Measurements from ENCODE around the gene KIF12.

- TF ChIP-seq, protein P1, sequence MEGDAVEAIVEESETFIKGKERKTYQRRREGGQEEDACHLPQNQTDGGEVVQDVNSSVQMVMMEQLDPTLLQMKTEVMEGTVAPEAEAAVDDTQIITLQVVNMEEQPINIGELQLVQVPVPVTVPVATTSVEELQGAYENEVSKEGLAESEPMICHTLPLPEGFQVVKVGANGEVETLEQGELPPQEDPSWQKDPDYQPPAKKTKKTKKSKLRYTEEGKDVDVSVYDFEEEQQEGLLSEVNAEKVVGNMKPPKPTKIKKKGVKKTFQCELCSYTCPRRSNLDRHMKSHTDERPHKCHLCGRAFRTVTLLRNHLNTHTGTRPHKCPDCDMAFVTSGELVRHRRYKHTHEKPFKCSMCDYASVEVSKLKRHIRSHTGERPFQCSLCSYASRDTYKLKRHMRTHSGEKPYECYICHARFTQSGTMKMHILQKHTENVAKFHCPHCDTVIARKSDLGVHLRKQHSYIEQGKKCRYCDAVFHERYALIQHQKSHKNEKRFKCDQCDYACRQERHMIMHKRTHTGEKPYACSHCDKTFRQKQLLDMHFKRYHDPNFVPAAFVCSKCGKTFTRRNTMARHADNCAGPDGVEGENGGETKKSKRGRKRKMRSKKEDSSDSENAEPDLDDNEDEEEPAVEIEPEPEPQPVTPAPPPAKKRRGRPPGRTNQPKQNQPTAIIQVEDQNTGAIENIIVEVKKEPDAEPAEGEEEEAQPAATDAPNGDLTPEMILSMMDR (conservative IDR thresholded peaks at IDR 0.05 in 1 of 2, IDR thresholded peaks at IDR 0.05 in 1 of 2; ENCODE audit: extremely low read depth in 1 of 2, insufficient read depth in 1 of 2, low read depth in 1 of 2, low read length in 2 of 2) = no peak
- no peak for TF ChIP-seq EZH2 (IDR thresholded peaks at IDR 0.05; ENCODE audit: borderline replicate concordance, low read length)
Observed at GRCh38 chr9:114098021-114098935, 814 bp downstream of the KIF12 start.

Data from mammary epithelial cell (primary cell).